ENCODE data around the gene OR7G3.

OR7G3 gene

DNA sequence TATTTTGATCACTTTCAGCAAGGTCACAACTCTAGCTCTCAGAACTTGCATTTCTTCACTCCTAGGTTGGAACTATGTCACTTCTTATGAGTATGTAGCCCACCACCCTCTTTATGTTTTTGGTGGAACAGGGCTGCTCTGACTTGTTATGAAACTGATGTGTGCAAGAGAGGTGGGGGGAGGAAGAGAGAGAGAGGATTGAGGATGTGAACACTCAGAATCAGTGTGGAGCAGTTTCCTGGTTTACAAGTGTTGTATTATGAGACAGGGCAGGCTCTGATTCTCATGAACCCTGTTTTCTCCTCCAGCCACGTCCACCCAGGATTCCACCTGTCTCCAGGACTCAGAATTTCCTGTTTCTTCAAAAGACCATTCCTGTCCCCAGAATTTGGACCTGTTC is 29.6 kb upstream of the OR7G3 start:
- no peak for DNase-seq (ENCODE audit: low read depth)
- TF ChIP-seq, protein P1, sequence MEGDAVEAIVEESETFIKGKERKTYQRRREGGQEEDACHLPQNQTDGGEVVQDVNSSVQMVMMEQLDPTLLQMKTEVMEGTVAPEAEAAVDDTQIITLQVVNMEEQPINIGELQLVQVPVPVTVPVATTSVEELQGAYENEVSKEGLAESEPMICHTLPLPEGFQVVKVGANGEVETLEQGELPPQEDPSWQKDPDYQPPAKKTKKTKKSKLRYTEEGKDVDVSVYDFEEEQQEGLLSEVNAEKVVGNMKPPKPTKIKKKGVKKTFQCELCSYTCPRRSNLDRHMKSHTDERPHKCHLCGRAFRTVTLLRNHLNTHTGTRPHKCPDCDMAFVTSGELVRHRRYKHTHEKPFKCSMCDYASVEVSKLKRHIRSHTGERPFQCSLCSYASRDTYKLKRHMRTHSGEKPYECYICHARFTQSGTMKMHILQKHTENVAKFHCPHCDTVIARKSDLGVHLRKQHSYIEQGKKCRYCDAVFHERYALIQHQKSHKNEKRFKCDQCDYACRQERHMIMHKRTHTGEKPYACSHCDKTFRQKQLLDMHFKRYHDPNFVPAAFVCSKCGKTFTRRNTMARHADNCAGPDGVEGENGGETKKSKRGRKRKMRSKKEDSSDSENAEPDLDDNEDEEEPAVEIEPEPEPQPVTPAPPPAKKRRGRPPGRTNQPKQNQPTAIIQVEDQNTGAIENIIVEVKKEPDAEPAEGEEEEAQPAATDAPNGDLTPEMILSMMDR (IDR thresholded peaks at IDR 0.05; ENCODE audit: low read depth, low read length, missing control alignments): no peak
- H3K4me3 ChIP-seq (ENCODE audit: low read depth, low read length): no peak overlapping the region

DNA sequence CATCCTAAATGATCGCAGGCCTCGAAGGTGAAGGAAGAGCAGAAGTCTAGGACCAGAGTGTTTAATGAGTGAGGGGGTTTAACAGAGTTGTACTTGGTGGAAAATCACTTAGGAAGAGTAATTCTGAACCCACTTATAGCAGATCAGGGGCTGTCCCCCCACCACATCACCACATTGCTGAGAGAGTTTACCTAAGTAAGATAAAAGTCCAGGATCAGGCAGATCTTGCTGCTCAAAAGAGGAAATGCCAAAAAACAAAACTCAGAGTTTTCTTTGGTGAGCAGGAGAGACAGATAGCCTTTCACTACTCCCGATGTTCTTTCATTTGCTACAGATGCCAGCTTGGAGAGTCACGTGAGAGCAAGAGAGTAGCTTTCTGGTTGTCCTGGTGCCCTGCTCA is 28.8 kb upstream of the OR7G3 start:
- no peak for DNase-seq (ENCODE audit: low read depth)
- TF ChIP-seq, protein P1 (IDR thresholded peaks at IDR 0.05; ENCODE audit: low read depth, low read length, missing control alignments): no peak
- H3K4me3 ChIP-seq (ENCODE audit: low read depth, low read length): no peak overlapping the region

DNA sequence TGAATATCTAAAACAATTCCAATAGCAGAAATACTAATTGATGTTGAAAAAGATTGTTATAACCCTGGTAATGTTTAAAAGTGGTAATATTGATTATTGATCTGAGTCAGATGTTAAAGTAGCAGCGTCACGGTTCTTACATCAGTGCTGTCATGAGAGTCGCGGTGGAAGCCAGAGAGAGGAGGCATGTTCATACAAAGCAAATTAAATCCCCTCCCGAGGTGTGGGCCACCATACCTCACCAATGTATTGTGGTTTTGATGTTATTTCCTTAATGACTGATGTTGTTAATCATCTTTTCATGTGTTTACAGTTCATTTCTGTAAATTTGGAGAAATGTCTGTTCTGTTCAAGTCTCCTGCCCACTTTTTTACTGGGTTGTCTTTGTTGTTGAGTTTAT is 24.6 kb upstream of the OR7G3 start:
- DNase-seq (ENCODE audit: low read depth): no peak
- TF ChIP-seq, protein P1 (IDR thresholded peaks at IDR 0.05; ENCODE audit: low read depth, low read length, missing control alignments): no peak
- H3K4me3 ChIP-seq (ENCODE audit: low read depth, low read length): no peak overlapping the region

DNA sequence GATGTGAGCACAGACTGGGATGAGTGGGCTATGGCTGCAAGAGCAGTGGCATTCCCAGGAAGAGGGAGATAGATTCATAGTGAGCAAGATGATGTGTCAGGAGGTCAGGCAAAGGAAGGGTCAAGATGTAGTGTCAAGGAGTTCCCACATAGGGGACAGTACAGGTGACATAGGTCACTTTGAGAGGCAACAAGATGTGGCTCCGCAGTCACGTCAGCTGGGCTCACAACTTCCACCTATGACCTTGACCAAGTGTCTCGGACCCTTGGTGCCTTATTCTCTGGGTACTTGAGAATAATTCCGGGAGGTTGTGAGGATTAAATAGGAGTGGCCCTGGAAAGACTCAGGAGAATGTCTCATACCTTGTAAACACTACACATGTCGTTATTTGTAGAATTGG is 23.9 kb upstream of the OR7G3 start:
- DNase-seq (ENCODE audit: low read depth): no peak
- TF ChIP-seq, protein P1 (IDR thresholded peaks at IDR 0.05; ENCODE audit: low read depth, low read length, missing control alignments): no peak
- H3K4me3 ChIP-seq (ENCODE audit: low read depth, low read length): no peak overlapping the region

DNA sequence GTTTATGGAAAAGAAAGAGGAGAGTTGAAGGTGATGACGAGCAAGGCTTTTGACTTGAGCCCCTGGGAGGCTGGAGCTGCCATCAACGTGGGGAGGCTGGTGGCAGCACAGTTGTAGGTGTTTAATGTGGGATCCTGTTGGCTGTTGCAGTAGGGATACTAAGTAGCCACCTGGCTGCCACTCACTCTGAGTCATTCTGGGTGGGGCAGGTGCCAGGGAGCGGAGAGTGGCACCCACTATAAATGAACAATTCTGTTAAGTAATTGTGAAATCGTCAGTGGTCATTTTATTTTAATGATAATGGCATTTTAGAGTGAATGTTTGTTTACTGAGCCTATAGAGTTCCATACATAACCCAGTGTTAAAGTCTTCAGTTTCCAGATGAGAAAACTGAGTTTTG is 23.2 kb upstream of the OR7G3 start:
- no peak for DNase-seq (ENCODE audit: low read depth)
- TF ChIP-seq, protein P1 (IDR thresholded peaks at IDR 0.05; ENCODE audit: low read depth, low read length, missing control alignments): no peak
- no peak overlapping the region for H3K4me3 ChIP-seq (ENCODE audit: low read depth, low read length)

DNA sequence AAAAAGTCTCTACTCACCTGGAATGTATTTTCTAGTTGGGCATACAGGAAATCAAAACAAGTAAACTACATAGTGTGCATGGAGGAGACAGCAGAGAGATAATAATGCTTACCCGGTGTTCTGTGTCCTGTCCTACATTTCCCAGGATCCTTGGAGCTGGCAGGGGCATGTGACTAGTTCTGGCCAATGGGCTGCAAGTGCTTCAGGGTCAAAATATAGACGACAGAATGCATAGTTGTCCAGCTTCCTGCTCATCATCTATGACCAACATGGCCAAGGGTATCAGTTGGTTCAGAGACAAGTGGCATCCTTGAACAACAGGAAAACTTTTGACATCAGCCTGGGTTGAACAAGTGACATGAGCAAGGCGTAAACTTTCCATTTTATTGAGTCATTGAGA is 21.9 kb upstream of the OR7G3 start:
- no peak overlapping the region for H3K4me3 ChIP-seq (ENCODE audit: low read depth, low read length)
- DNase-seq (ENCODE audit: low read depth): no peak
- TF ChIP-seq, protein P1 (IDR thresholded peaks at IDR 0.05; ENCODE audit: low read depth, low read length, missing control alignments): no peak

DNA sequence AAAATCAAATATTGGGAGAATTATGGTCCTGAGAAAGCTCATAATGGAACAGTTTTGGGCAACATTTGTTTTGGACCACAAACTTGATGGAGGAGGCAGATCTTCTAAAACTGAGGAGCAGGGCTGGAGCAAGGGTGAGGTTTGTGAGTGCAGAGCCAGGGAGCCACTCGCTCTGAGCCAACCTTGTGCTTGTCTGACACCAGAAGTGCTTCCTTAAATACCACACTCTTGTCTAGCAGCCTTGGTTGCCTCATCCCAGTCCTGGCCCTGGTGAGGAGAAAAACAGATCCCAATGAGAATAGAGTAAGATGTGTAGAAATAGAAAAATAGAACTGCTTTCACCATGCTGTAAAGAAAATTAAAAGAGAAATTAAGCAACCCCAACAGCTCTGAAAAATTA is 20.1 kb upstream of the OR7G3 start:
- TF ChIP-seq, protein P1 (IDR thresholded peaks at IDR 0.05; ENCODE audit: low read depth, low read length, missing control alignments): no peak
- H3K4me3 ChIP-seq (ENCODE audit: low read depth, low read length): no peak overlapping the region
- no peak for DNase-seq (ENCODE audit: low read depth)
